Loucy (cell line): ENCODE results near the gene P4HB.

Experiments used
- EZH2phosphoT487 ChIP-seq: fragments of 200-600 bp; IDR thresholded peaks from 2 replicates; pipeline ENCODE4 v1.6.1; 2018; ENCODE audit warnings: antibody characterized with exemption, mild to moderate bottlenecking, moderate library complexity, borderline replicate concordance
- TF ChIP-seq, protein P1 (sequence below): fragments of 200-600 bp; sonication (generic); conservative IDR thresholded peaks from 2 replicates; pipeline ENCODE4 v1.5.1; 2014; ENCODE audit warnings: mild to moderate bottlenecking, antibody characterized with exemption, low read length

DNA sequence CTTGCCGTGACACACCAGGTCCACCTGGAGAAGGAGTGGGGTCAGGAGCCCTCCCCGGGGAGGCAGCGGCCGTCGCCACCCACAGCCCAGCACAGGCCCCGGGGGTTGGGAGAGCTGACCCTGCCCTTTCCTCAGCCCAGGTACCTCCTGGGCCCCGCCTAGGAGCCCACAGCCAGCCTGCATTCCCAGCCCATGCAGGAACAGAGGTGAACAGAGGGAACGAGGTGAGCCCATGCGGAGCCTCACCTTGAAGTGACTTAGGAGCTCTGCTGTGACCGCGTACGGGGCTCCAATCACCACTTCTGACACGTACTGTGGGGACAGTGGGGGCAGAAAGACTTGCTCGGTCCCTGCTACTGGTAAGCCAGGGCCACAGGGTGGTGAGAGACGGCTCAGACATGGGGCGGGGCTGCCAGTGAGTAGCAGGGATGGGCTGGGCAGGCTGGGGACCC lies 45.1 kb upstream of the P4HB start:
- TF ChIP-seq, protein P1, sequence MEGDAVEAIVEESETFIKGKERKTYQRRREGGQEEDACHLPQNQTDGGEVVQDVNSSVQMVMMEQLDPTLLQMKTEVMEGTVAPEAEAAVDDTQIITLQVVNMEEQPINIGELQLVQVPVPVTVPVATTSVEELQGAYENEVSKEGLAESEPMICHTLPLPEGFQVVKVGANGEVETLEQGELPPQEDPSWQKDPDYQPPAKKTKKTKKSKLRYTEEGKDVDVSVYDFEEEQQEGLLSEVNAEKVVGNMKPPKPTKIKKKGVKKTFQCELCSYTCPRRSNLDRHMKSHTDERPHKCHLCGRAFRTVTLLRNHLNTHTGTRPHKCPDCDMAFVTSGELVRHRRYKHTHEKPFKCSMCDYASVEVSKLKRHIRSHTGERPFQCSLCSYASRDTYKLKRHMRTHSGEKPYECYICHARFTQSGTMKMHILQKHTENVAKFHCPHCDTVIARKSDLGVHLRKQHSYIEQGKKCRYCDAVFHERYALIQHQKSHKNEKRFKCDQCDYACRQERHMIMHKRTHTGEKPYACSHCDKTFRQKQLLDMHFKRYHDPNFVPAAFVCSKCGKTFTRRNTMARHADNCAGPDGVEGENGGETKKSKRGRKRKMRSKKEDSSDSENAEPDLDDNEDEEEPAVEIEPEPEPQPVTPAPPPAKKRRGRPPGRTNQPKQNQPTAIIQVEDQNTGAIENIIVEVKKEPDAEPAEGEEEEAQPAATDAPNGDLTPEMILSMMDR: no peak
- no peak for TF ChIP-seq EZH2phosphoT487
